SK-N-SH treated with all-trans-retinoic acid at 6 μM for 48 hours (cell line): ENCODE data around the gene CMTM7.
"Not testable (repeated sequence)": the region's sequence is repeated elsewhere in the genome, so short reads cannot be mapped to it uniquely, and the experiment has no call there.

ENCODE experiments used
- ARNTL ChIP-seq: fragments of 450-650 bp; formaldehyde crosslinking; IDR thresholded peaks from 2 replicates; pipeline ENCODE4 v1.5.0; 2020; ENCODE audit warnings: low read depth, mild to moderate bottlenecking, moderate library complexity, borderline replicate concordance
- GLIS3 ChIP-seq: fragments of 250-450 bp; sonication (Bioruptor Pico); IDR thresholded peaks from 2 replicates; pipeline ENCODE4 v1.5.0; 2020; ENCODE audit warnings: mild to moderate bottlenecking, moderate library complexity
- ISL1 ChIP-seq: fragments of 250-450 bp; sonication (Bioruptor Pico); IDR thresholded peaks from 2 replicates; pipeline ENCODE4 v2.1.2; 2022; ENCODE audit warnings: mild to moderate bottlenecking, moderate library complexity
- PPARA ChIP-seq: fragments of 250-450 bp; sonication (Bioruptor Pico); IDR thresholded peaks from 2 replicates; pipeline ENCODE4 v1.5.0; 2020; ENCODE audit warnings: mild to moderate bottlenecking, borderline replicate concordance
- RARB ChIP-seq: fragments of 250-450 bp; sonication (Bioruptor Pico); IDR thresholded peaks from 2 replicates; pipeline ENCODE4 v1.8.0; 2021; ENCODE audit warnings: mild to moderate bottlenecking, moderate library complexity
- SNAI2 ChIP-seq: fragments of 250-450 bp; sonication (Bioruptor Pico); IDR thresholded peaks from 2 replicates; pipeline ENCODE4 v1.5.0; 2020; ENCODE audit warnings: mild to moderate bottlenecking, moderate library complexity
- TOX ChIP-seq: fragments of 250-450 bp; sonication (Bioruptor Pico); IDR thresholded peaks from 2 replicates; pipeline ENCODE4 v1.8.0; 2021; ENCODE audit warnings: mild to moderate bottlenecking, moderate library complexity, borderline replicate concordance
- ZFP3 ChIP-seq: fragments of 250-450 bp; sonication (Bioruptor Pico); IDR thresholded peaks from 2 replicates; pipeline ENCODE4 v1.5.0; 2020; ENCODE audit warnings: mild to moderate bottlenecking, moderate library complexity
- ZFP30 ChIP-seq: fragments of 450-650 bp; formaldehyde crosslinking; IDR thresholded peaks from 2 replicates; pipeline ENCODE4 v1.5.0; 2022; ENCODE audit warnings: mild to moderate bottlenecking, moderate library complexity
- ZNF70 ChIP-seq: fragments of 450-650 bp; formaldehyde crosslinking; IDR thresholded peaks from 2 replicates; pipeline ENCODE4 v1.5.0; 2020; ENCODE audit warnings: mild to moderate bottlenecking, moderate library complexity
- TF ChIP-seq, protein P1 (sequence below): fragments of 250-450 bp; sonication (Bioruptor Pico); IDR thresholded peaks from 2 replicates; pipeline ENCODE4 v1.8.0; 2021; ENCODE audit warnings: low read depth, mild to moderate bottlenecking, moderate library complexity, borderline replicate concordance
- TF ChIP-seq, protein P2 (sequence below): fragments of 250-450 bp; sonication (Bioruptor Pico); IDR thresholded peaks from 2 replicates; pipeline ENCODE4 v1.5.0; 2020; ENCODE audit warnings: mild to moderate bottlenecking, moderate library complexity
- TF ChIP-seq, protein P3 (sequence below): fragments of 250-450 bp; sonication (Bioruptor Pico); IDR thresholded peaks from 2 replicates; pipeline ENCODE4 v1.8.0; 2020; ENCODE audit warnings: mild to moderate bottlenecking, moderate library complexity, borderline replicate concordance

DNA sequence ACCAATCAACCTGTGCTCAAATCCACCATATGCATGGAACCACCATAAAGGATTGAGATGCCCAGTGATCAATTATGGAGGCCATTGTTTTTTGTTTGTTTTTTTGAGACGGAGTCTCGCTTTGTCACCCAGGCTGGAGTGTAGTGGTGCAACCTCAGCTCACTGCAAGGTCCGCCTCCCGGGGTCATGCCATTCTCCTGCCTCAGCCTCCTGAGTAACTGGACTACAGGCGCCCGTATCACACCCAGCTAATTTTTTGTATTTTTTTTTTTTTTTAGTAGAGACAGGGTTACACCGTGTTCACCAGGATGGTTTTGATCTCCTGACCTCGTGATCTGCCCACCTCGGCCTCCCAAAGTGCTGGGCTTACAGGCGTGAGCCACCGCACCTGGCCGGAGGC is 80.5 kb downstream of the CMTM7 start:
- TF ChIP-seq, protein P1, sequence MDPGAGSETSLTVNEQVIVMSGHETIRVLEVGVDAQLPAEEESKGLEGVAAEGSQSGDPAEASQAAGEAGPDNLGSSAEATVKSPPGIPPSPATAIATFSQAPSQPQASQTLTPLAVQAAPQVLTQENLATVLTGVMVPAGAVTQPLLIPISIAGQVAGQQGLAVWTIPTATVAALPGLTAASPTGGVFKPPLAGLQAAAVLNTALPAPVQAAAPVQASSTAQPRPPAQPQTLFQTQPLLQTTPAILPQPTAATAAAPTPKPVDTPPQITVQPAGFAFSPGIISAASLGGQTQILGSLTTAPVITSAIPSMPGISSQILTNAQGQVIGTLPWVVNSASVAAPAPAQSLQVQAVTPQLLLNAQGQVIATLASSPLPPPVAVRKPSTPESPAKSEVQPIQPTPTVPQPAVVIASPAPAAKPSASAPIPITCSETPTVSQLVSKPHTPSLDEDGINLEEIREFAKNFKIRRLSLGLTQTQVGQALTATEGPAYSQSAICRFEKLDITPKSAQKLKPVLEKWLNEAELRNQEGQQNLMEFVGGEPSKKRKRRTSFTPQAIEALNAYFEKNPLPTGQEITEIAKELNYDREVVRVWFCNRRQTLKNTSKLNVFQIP: not testable (repeated sequence)
- TF ChIP-seq ISL1 (CRISPR knock-in tag); RARB (CRISPR knock-in tag); ARNTL; ZNF70 (CRISPR knock-in tag); ZFP30; SNAI2 (CRISPR knock-in tag); ZFP3 (CRISPR knock-in tag); GLIS3 (CRISPR knock-in tag); TOX (CRISPR knock-in tag); PPARA (CRISPR knock-in tag): not testable (repeated sequence)
- TF ChIP-seq, protein P2, sequence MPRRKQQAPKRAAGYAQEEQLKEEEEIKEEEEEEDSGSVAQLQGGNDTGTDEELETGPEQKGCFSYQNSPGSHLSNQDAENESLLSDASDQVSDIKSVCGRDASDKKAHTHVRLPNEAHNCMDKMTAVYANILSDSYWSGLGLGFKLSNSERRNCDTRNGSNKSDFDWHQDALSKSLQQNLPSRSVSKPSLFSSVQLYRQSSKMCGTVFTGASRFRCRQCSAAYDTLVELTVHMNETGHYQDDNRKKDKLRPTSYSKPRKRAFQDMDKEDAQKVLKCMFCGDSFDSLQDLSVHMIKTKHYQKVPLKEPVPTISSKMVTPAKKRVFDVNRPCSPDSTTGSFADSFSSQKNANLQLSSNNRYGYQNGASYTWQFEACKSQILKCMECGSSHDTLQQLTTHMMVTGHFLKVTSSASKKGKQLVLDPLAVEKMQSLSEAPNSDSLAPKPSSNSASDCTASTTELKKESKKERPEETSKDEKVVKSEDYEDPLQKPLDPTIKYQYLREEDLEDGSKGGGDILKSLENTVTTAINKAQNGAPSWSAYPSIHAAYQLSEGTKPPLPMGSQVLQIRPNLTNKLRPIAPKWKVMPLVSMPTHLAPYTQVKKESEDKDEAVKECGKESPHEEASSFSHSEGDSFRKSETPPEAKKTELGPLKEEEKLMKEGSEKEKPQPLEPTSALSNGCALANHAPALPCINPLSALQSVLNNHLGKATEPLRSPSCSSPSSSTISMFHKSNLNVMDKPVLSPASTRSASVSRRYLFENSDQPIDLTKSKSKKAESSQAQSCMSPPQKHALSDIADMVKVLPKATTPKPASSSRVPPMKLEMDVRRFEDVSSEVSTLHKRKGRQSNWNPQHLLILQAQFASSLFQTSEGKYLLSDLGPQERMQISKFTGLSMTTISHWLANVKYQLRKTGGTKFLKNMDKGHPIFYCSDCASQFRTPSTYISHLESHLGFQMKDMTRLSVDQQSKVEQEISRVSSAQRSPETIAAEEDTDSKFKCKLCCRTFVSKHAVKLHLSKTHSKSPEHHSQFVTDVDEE (CRISPR knock-in tag): not testable (repeated sequence)
- TF ChIP-seq, protein P3, sequence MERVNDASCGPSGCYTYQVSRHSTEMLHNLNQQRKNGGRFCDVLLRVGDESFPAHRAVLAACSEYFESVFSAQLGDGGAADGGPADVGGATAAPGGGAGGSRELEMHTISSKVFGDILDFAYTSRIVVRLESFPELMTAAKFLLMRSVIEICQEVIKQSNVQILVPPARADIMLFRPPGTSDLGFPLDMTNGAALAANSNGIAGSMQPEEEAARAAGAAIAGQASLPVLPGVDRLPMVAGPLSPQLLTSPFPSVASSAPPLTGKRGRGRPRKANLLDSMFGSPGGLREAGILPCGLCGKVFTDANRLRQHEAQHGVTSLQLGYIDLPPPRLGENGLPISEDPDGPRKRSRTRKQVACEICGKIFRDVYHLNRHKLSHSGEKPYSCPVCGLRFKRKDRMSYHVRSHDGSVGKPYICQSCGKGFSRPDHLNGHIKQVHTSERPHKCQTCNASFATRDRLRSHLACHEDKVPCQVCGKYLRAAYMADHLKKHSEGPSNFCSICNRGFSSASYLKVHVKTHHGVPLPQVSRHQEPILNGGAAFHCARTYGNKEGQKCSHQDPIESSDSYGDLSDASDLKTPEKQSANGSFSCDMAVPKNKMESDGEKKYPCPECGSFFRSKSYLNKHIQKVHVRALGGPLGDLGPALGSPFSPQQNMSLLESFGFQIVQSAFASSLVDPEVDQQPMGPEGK (CRISPR knock-in tag): not testable (repeated sequence)
